AG20443 (cell line): Measurements from ENCODE around the gene RRAS.

Experiments used
- DNase-seq: peaks from one replicate; pipeline ENCODE4 v3.0.0; 2012; ENCODE audit warnings: low spot score, mixed read lengths

The RRAS gene

GRCh38 chr19:49594993-49595818 lies 44.7 kb downstream of the RRAS start:
- no peak for DNase-seq

- DNase-seq: no peak
Observed at GRCh38 chr19:49594157-49594992, 45.6 kb downstream of the RRAS start.

- DNase-seq: peak; percentile 99
Observed at GRCh38 chr19:49593233-49594113, 46.5 kb downstream of the RRAS start.

- no peak for DNase-seq
Observed at GRCh38 chr19:49592486-49593232, 47.3 kb downstream of the RRAS start.

GRCh38 chr19:49591731-49592485 lies 48.0 kb downstream of the RRAS start:
- peak; percentile 47 for DNase-seq

- peak; percentile 90 for DNase-seq
Observed at GRCh38 chr19:49590971-49591730, 48.8 kb downstream of the RRAS start, which contains the start of gene PRR12. PRR12 (plus strand) TSS chr19:49591182; CDS start chr19:49591655, 473 bp downstream.

- DNase-seq: peak; percentile 96
Observed at GRCh38 chr19:49590071-49590970, 49.6 kb downstream of the RRAS start.

- no peak for DNase-seq
Observed at GRCh38 chr19:49589502-49589905, 50.4 kb downstream of the RRAS start.

- no peak for DNase-seq
Observed at GRCh38 chr19:49588365-49589122, 51.4 kb downstream of the RRAS start.

GRCh38 chr19:49587227-49587626 lies 52.7 kb downstream of the RRAS start:
- DNase-seq: no peak
